Measurements from ENCODE around the gene CD79B.

The CD79B gene

DNA sequence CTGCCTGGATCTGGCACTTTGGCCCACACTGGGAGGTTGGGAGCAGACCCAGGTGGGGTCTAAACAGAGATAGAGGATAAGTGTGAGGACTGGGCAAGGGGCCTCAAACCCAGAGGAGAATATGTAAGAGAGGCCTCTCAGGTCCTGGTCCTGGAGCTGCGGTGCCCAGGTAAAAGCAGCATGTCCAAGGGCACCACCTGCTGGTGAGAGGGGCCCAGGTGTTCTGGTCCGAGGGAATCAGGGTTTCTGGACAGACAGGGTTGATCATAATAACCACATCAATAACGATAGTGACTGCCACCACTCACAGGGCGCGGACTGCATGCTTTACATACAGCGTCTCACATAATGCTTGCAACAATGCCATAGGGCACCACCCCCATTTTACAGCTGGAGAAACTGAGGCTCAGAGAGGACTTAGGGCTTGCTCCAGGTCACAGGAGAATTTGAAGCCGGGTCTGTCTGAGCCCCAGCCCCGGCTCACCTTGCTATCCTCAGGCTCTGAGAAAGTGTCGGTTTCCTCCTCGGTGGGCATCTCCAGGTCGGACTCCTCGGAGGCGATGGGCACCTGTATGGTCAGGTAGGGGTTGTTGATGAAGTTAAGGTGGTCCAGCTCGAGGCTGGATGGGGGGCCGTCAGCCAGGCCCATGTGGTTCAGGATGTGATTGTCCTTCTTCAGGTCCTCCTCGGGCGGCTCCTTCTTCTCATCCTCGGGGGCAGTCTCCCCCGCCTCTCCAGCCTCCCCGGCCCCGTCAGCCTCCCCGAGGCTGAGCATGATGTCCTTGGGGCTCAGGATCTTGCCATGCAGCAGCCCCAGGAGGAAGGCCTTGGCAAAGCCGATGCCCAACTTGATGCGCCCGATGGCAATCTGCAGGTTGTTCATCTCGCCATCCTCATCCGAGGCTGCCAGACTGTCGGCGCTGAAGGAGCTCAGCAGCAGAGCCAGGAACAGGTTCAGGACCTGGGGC, 19.1 kb upstream of the CD79B start:
- no peak for DNase-seq

GRCh38 chr17:63949576-63950250, 17.6 kb upstream of the CD79B start:
- DNase-seq, result no peak

DNA sequence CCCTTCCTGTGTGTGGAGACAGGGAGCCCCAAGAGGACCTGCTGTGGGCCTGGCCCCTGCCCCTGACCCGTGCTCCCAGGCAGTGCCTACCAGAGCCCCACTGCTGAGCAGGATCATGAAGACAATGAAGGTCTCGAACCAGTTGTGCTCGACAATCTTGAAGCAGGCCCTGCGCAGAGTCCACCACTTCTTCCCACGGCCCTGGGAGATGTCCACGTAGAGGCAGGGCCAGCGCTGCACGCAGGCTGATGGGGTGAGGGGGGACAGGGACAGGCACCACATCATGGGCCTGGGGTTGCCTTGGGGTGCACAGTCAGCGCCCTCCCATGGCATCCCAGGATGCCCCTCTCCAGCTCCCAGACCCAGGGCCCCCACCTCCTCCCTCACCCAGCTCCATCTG, 16.4 kb upstream of the CD79B start:
- no peak for DNase-seq

DNA sequence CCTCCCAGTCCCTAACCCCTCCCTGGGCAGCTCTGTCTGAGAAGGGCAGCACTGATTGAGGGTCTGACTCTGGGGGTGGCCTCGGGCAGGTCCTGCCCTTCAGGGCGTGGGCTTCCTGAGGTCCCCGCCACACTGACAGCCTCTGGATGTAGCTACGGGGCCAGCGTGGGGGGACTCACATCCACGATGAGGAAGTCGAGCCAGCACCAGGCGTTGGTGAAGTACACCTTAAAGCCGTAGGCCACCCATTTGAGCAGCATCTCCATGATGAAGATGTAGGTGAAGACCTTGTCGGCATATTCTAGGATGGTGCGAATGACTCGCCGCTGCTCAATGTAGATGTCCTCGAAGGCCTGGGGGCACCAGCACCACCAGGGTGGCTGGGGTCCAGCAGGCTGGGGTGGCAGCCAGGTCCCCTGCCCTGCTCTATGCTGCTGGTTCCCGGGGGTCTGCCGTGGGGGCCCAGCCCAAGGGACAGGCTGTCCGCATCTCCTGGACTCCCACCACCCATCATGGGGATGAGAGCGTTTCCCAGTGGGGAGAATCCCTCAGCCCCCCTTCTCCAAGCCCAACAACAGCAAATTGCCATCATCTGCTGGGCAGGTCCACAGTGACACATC, 15.7 kb upstream of the CD79B start:
- no peak for DNase-seq

DNA sequence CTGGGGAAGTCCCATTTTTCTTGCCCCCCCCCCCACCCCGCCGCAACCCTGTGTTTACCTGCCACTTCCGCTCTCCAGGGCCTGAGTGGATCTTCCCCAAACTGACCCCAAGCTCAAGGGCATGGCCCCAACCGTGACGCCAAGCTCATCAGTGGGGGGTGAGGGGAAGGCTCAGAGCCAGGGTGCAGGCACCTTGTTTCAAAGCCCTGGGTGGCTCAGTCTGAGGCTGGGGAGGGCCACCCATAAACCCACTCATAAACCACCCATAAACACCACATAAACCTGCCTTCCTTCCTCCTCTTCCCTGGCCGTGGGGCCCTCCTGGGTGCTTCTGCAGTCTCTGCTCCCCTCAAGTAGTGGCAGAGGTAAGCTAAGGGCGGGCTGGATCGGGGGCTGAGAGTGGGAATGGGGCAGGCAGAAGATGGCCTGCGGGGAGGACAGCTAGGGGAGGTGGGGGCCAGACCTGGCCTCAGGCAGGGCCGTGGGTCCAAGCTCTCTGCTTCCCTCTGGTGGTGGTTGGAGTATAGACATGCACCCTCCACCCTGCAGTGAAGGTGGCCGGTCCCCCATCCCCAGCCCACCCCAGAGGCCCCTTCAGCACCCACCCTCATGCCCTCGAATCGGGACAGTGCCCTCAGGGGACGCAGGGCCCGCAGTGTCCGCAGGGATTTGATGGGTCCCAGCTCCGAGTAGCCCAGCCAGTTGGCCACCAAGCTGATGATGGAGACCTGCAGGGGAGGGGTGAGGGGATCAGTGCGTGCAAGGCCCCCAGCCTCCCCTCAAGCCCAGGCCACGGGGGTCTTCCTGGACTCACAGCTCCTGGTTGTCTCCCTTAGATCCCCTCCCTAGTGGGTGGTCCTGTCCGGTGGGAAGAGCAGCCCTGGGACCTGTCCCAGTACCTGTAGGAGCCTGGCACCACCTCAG, 14.6 kb upstream of the CD79B start:
- no peak for DNase-seq

DNA sequence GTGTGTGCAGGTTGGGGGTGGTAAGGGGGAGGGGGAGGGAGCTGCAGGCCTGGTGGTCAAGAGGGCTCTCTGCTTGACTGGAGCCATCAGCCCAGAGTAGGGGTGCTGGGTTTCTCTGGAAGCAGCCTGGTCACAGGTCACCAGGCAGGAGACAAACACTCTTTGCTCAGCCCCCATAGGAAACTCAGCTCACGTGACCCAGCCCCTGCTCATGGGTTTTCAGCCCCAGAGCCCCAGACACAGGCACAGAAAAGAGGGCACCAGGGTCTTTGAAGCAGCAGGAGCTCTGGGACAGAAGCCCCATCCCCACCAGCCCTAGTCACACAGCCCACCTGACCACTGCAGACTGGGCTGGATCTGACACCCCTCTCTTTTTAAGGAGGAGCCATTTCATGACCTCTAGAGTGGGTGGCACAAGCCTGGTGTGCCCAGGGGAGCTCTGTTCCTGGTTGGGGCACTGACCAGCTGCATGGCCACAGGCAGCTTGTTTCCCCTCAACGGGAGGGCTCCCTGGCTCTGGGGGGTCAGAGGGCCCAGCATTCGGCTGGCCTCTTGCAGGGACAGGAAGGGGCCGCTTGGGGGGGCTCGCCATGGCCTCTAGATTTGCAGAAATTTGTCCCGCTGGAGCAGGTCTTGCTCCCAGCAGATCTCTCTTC, 13.8 kb upstream of the CD79B start:
- no peak for DNase-seq

DNA sequence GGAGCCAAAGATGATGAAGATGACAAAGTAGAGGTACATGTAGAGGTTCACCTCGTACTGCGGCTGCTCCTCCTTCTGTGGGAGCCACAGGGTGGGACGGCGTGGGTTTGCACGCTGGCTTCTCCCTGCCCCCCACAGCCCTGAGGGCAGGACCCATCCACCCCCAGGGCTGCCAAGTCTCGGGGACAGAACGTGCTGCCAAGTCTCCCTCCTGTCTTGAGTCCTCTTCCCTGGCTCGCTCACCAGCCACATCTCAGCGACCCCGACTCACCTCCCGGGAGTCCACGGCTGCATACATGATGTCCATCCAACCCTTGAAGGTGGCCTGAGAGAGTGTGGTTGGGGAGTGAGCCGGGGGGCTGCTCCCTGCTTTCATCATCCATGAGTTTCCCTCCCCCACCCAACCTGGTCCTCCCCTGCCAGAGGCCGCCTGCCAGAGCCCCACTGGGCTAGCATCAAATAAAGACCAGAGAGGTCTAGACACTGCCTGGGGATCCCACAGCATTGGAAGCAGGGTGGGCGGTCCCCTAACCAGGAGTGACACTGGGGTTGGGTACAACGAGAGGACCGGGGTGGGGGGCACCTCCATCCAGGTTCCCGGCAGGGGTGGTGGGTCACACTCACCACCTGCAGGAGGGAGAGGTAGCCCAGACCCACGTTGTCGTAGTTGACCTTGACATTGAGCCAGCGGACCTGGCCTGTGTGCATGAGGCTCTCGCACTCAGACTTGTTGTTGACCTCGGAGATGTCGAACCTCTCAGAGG, 12.8 kb upstream of the CD79B start:
- no peak for DNase-seq

GRCh38 chr17:63943745-63944144, 11.6 kb upstream of the CD79B start:
- no peak for DNase-seq

DNA sequence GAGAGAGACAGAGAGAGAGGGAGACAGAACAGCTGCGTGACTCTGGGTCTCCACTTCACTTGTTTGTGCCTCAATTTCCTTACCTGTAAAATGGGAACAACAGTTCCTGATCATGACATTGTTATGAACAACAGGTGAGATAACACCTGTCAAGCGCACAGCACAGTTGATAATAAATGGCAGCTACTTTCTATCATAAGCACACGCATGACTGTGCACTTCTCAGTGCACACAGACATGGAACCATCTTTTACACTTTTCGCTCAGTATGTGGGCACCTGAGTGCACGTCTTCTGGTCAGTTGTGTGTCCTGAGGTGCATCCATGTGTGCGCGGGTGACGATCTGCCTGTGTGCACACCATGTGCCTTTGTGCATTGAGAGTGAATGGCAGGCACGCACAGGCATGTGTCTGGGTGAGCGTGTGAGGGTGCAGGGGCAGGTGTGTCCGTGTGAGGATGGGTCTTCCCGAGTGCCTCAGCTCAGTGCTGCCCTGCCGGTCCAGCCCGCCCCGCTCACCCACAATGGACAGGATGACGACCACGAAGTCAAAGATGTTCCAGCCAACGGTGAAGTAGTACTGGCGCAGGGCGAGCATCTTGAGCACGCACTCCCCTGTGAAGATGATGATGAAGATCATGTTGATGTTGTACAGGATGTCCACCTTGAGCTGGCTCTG, 10.3 kb upstream of the CD79B start:
- no peak for DNase-seq

GRCh38 chr17:63941751-63942150, 9.6 kb upstream of the CD79B start:
- no peak for DNase-seq

DNA sequence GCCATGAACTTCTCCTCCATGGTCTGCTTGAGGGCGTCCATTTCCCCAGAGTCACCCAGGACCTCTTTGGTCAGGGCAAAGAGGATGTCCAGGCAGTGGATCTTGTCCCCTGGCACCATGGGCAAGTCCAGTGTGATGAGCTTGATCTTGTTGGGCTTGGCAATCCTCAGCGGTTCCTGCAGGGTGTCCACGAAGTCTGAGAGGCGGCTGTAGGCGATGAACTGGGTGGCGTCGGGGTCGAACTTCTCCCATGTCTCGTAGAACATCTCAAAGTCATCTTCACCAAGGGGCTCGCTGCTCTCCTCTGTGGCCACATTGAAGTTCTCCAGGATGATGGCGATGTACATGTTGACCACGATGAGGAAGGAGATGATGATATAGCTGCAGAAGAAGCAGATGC, 9.0 kb upstream of the CD79B start:
- DNase-seq, result no peak

GRCh38 chr17:63940584-63940983, 8.5 kb upstream of the CD79B start:
- no peak for DNase-seq

DNA sequence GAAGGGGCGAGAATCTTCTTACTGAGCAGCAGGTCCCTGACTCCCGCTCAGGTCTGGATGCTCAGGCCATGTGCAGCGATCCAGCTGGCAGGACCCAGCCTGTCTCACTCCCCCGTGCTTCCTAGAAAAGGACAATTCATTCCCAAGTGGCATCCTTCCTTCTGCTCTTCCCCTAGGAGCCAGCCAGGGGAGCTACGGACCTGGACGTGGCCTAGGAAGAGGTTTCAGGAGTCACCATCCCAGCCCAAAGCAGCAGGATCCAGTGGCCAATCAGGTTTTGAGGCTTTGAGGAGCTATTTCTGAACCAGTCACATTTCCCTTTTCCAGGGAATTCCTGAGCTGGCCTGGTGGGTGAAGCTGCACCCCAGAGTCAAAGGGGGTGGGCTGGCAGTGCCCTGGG, 7.8 kb upstream of the CD79B start:
- no peak for DNase-seq

DNA sequence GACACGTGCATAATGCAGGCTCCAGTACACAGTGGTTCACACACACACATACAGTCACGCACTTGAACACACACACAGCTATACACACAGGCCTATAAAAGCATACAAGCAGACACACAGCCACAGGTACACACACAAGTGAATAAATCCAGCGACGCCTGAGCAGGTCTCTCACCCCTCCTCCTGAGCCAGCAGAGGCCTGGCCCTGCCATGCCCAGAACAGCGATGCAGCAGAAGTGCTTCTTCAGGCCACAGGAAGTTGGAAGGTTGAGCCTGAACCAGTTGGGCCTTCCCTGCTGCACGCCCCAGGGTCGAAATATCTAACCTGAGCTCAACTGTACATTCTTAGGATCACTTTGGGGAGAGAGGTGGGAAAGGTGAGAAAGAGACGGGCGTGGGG, 7.3 kb upstream of the CD79B start:
- DNase-seq, result no peak

- no peak for DNase-seq
These were observed 5.8 kb upstream of the CD79B start for GRCh38 chr17:63937920-63938319.

DNA sequence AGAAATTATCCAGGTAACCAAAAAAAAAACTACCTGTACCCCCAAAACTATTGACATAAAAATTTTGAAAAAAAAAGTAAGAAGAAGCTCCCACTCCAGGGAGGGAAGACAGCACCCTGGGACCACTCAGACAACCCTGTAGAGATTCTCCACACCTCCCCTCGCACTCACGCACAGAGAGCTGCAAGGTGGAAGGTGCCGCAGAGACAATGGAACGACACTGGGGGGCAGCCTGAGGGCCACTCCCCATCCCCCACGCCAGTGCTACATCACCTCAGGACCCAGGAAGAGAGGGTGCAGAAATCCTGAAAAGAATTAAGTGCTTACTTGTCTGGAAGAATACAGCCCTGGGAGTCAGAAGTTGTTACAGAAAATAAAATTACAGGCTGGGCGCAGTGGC, 5.2 kb upstream of the CD79B start:
- no peak for DNase-seq

DNA sequence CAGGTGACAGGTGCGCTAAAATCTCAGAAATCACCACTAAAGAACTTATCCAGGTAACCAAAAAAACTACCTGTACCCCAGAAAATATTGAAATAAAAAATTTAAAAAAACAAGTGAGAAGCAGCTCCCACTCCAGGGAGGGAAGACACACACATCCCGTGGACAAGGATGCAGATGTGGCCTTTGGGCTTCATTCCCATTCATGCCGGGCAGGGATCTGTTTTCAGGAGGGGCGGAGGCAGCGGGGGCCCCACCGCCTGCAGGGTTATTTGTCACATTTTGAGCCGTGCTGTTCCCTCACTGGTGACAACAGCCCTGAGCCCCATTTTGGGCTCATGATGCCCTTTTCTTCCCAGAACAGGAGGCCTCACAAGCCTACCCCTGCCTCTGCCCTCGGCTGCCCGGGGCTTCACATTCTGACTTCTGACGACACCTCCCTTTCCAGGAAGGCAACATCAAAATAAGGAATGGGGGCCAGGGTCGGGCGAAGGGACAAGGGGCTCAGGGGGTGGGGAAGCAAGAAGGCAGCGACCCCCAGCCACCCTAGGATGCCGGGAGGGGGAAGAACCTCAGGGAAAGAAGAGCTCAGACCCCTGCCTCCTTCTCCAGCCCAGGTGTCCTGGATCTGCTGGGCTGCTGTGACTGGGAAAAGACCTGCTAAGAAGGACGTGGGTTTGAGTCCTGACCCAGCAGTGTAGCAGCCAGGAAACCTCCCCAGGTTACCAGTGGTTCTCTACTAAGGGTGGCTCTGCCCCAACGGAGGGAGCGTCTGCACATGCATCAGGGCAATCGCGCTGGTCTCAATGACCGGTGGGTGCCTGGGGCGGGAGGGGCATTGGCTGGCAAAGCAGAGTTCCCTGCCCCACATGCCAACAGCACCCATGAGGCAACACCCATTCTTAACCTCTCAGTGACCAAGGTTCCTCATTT, 2.3 kb upstream of the CD79B start:
- no peak for DNase-seq

GRCh38 chr17:63933598-63933997, 1.5 kb upstream of the CD79B start:
- DNase-seq, result no peak

GRCh38 chr17:63932721-63933120, 590 bp upstream of the CD79B start:
- DNase-seq, result no peak
